ENCODE results near the gene FOXO1. TPM values are rescaled to one million over a fixed set of nuclear protein-coding genes. Genes with fewer than 3 reads are reported as not detected.

Gene FOXO1
- total RNA-seq, 4 donors from 2014 or later, result 117 to 250 (median 159) TPM

DNA sequence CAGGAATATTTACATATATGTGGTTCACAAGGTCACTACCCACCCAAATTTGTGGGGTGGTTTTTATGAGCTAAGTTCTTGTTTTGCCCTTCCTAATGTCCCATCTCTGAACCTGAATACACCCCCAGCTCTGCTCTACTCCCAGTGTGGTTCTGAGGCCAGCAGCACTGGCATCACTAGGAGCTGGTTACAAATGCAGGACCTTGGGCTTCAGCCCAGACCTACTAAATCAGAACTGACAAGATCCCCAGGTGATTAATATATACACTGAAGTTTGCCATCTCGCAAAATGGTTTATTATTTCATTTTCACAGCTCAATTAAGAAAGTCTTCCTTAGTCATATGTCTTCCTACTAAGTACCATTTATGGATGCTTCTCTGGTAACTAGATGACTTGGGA, 67.9 kb downstream of the FOXO1 start:
- Histone ChIP-seq H3K27me3 (no peaks in the 10 kb centered on the region), H3K27ac (peak overlapping the region; percentile 83 to 89 (median 86)), H3K9me3 (no peaks in the 10 kb centered on the region), H3K4me3 (peak overlapping the region in 3 of 4 donors; percentile 18 to 37 (median 19)), H3K4me1 (peaks cover 97% of the 10 kb centered on the region in 2 donors), H3K36me3 (no peaks in the 10 kb centered on the region)
- TF ChIP-seq, protein P1, sequence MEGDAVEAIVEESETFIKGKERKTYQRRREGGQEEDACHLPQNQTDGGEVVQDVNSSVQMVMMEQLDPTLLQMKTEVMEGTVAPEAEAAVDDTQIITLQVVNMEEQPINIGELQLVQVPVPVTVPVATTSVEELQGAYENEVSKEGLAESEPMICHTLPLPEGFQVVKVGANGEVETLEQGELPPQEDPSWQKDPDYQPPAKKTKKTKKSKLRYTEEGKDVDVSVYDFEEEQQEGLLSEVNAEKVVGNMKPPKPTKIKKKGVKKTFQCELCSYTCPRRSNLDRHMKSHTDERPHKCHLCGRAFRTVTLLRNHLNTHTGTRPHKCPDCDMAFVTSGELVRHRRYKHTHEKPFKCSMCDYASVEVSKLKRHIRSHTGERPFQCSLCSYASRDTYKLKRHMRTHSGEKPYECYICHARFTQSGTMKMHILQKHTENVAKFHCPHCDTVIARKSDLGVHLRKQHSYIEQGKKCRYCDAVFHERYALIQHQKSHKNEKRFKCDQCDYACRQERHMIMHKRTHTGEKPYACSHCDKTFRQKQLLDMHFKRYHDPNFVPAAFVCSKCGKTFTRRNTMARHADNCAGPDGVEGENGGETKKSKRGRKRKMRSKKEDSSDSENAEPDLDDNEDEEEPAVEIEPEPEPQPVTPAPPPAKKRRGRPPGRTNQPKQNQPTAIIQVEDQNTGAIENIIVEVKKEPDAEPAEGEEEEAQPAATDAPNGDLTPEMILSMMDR (IDR thresholded peaks at IDR 0.05 in 4 of 5, conservative IDR thresholded peaks at IDR 0.05 in 1 of 5), result no peak
- TF ChIP-seq POLR2A (IDR thresholded peaks at IDR 0.05), result peak; percentile 30 to 35
- intact Hi-C loops (cut with DNase I; ENCODE audit: low total_unique reads), result loop anchor here (5.0 kb wide), 2 partner anchors 64 to 361 kb away; no protein-coding TSS in a partner anchor
- ATAC-seq (peak; percentile 68 to 72), DNase-seq (peak; percentile 66 to 76)
- in situ Hi-C loops (cut with MboI; ENCODE audit: low sequenced_read_pairs in 4 of 4), result loop anchor here in 1 of 4 donors (10.0 kb wide), 1 partner anchor 46 kb away; no protein-coding TSS in a partner anchor

DNA sequence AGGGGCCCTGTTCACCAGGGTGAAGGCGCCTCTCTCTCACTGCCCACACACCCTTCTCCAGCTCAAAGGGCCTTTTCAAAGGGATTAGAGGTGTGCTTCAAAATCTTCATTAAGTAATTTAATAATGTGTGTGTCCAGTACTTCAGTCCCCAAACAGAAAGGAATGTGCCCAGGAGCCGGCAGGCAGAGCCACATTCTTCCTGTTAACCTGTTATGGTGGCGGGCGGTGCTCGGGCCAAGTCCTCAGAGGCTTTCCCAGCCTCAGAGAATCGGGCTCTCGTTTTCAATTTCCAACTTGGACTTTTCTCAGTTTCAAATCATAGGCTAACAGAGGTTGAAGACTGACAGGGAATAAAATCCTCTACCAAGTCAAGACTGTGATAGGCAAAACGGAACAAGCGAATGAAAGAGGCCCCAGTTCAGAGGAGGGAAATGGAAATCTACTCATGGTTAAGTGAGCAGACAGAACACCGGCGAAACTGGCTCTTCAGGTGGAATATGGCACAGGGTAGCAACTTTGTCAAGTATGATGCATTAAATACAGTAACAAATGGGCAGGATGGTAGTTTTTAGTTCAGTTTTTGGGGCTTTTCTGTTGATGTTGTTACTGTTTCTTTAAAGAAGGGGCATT, 68.6 kb downstream of the FOXO1 start:
- ATAC-seq (peak in 1 of 2 donors; percentile 18), DNase-seq (no peak)
- peak overlapping the region in 3 of 4 donors; percentile 18 to 37 (median 19) for H3K4me3 ChIP-seq
- in situ Hi-C loops (cut with MboI; ENCODE audit: low sequenced_read_pairs in 4 of 4), result loop anchor here in 1 of 4 donors (10.0 kb wide), 1 partner anchor 47 kb away; no protein-coding TSS in a partner anchor
- H3K9me3 ChIP-seq, result no peaks in the 10 kb centered on the region
- peaks cover 97 to 100% of the 10 kb centered on the region in 2 donors for H3K4me1 ChIP-seq
- H3K27me3 ChIP-seq, result no peaks in the 10 kb centered on the region
- TF ChIP-seq, protein P1 (IDR thresholded peaks at IDR 0.05 in 4 of 5, conservative IDR thresholded peaks at IDR 0.05 in 1 of 5), result no peak
- no peak for TF ChIP-seq POLR2A (IDR thresholded peaks at IDR 0.05)
- H3K36me3 ChIP-seq, result no peaks in the 10 kb centered on the region
- peak overlapping the region; percentile 83 to 89 (median 86) for H3K27ac ChIP-seq
- intact Hi-C loops (cut with DNase I; ENCODE audit: low total_unique reads), result loop anchor here (2.0 to 5.0 kb wide), 3 partner anchors 47 to 361 kb away; no protein-coding TSS in a partner anchor

DNA sequence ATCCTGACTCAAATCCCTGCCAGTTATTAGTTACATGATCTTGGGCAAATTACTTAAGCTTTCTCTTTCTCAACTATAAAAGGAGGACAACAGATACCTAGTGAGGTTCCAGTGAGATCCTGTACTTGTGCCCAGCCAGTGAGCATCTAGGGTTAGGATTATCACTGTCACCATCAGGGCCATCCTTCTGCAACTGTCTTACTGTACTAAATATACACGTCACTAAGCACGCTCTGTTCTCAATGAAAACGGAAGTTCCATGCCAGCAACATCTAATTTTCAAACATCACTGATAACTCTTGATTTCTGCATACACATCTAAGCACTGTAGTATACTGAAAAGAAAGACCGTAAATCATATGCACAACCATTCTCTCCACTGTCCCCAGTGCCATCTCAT, 70.0 kb downstream of the FOXO1 start:
- DNase-seq (peak; percentile 48 to 66), ATAC-seq (peak; percentile 63 to 78)
- peak overlapping the region; percentile 83 to 89 (median 86) for H3K27ac ChIP-seq
- no peaks in the 10 kb centered on the region for H3K27me3 ChIP-seq
- intact Hi-C loops (cut with DNase I; ENCODE audit: low total_unique reads), result loop anchor here (2.0 to 5.0 kb wide), 3 partner anchors 48 to 359 kb away; no protein-coding TSS in a partner anchor
- peak overlapping the region in 3 of 4 donors; percentile 13 to 19 (median 18) for H3K4me3 ChIP-seq
- H3K9me3 ChIP-seq, result no peaks in the 10 kb centered on the region
- TF ChIP-seq, protein P1 (IDR thresholded peaks at IDR 0.05 in 4 of 5, conservative IDR thresholded peaks at IDR 0.05 in 1 of 5), result no peak
- no peak for TF ChIP-seq POLR2A (IDR thresholded peaks at IDR 0.05)
- peaks cover 97 to 100% of the 10 kb centered on the region in 2 donors for H3K4me1 ChIP-seq
- no peaks in the 10 kb centered on the region for H3K36me3 ChIP-seq
- in situ Hi-C loops (cut with MboI; ENCODE audit: low sequenced_read_pairs in 4 of 4), result loop anchor here in 1 of 4 donors (10.0 kb wide), 1 partner anchor 48 kb away; no protein-coding TSS in a partner anchor

DNA sequence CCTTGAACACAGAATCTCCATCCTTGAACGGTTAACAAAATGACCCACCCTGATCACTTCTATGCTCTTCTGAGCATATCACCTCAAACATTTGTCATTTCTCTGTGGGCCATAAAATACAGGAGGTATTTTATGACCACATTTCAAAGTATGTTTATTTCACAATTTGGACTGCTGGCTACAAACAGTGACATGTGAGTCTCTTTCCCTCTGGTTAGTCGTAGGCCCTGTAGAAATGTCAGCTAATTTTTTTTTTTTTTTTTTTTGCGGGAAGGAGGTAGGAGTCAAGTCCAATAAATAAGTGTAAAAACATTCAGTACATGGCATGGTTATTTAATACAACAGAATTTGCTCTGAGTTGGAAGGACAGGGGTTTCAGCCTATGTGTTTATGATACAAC, 70.7 kb downstream of the FOXO1 start:
- H3K4me3 ChIP-seq, result no peak overlapping the region
- no peaks in the 10 kb centered on the region for H3K36me3 ChIP-seq
- in situ Hi-C loops (cut with MboI; ENCODE audit: low sequenced_read_pairs in 4 of 4) (loop anchor here in 1 of 4 donors (10.0 kb wide), 1 partner anchor 49 kb away; no protein-coding TSS in a partner anchor), intact Hi-C loops (cut with DNase I; ENCODE audit: low total_unique reads) (loop anchor here (2.0 to 5.0 kb wide), 3 partner anchors 49 to 358 kb away; no protein-coding TSS in a partner anchor)
- no peaks in the 10 kb centered on the region for H3K27me3 ChIP-seq
- no peaks in the 10 kb centered on the region for H3K9me3 ChIP-seq
- DNase-seq (no peak), ATAC-seq (peak; percentile 30 to 46)
- H3K4me1 ChIP-seq, result peaks cover 97 to 100% of the 10 kb centered on the region in 2 donors
- no peak for TF ChIP-seq POLR2A (IDR thresholded peaks at IDR 0.05)
- TF ChIP-seq, protein P1 (IDR thresholded peaks at IDR 0.05 in 4 of 5, conservative IDR thresholded peaks at IDR 0.05 in 1 of 5), result no peak
- peak overlapping the region; percentile 83 to 89 (median 86) for H3K27ac ChIP-seq

Data from gastrocnemius medialis (tissue), 4 donors.